GM21737 (cell line): ENCODE measurements around the gene KCNE1.

ENCODE experiments used
- ATAC-seq: cut with Tn5 transposase; IDR thresholded peaks from one replicate; pipeline ENCODE4 v1.9.1; 2021; ENCODE audit warnings: mild to moderate bottlenecking, moderate library complexity; ENCODE audit not compliant: unreplicated experiment

The KCNE1 gene

DNA sequence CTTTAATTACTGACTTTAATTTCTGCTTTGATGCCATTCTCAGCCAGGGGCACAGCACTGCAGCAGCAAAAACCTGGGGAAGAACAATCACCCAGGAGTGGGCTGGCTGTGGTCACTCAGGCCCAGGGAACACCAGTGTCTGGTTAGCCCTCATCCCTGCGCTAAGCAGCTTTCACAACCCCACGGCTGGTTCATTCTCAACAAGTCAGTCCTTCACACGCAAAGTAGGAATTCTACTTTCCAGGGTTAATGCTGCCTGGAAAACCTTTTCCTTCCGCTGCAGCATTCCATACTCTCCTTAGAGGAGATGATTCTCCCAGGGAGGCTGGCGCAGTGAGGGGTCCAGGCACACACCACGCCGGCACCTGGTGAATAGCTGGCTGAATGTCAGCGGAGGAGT, 24.3 kb upstream of the KCNE1 start:
- no peak for ATAC-seq

DNA sequence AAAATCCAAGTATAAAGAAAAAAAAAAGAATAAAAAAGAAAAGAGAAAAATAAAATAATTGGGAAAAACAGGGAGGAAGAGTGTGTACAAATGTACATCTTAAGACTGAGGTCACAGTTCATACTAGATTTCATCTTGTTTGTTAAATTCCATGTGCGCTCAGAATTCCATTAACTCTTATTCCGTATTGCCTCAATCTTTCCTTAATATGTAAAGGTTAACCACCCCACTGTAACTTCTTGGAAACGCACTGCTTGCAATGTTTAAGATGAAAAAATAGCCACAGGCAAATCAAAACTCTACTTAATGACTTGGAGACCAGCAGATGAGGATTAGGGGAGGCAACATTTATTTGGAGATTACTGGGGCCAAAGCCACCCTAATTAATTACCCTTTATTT, 23.9 kb upstream of the KCNE1 start:
- no peak for ATAC-seq

DNA sequence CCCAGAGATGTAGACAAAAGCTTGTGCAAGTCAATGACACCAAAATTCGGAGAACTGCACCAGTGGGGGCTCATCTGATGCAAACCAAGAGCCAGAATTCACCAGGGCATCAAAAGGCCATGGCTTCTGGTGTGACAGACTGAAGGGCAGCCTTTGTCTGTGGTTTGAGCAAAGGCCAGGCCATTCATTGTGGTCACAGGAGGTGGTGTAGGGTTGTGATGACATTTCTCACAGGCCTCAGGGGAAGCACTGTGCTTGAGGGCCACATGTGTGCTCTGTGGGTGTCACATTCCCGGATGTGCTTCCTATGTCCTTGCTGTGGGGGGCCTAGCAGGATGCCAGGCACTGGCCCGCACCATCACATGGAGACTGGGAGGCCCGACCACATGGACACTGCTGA, 22.5 kb upstream of the KCNE1 start:
- no peak for ATAC-seq

DNA sequence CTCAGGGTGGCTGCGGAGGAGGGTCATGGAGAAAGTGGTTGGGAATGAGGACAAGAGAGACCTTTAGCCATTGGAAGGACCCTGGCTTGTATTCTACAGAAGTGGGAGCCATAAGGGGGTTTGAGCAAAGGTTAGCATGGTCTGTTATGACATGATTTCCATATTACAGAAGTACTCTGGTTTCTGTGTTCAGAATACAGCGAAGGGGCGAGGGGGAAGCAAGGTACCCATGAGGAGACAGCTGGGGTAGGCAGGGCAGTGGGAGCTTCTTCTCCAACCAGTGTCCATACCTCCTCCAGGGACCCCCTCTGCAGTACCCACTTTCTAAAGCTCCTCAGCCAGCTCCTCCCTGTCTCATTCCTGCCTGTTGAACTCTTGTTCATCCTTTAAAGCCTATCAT, 21.9 kb upstream of the KCNE1 start:
- no peak for ATAC-seq

DNA sequence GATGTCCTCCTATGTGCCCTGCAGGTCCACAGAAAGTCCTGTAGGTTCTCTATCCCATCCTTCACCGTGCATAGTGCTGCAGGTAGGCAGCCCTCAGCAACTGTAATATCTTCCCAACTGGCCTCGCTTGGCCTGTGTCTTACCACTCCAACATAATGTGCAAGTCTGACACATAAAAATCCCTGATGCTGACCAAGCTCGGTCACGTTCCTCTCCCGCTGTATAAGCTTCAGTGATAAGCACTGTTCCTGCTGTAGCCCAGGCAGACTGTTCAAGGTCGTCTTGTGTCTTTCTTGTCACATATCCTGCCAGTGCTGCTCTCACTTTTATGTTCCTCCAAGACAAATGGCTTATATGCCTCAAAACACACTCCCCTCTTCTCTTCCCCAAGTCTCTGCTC, 19.4 kb upstream of the KCNE1 start:
- no peak for ATAC-seq

DNA sequence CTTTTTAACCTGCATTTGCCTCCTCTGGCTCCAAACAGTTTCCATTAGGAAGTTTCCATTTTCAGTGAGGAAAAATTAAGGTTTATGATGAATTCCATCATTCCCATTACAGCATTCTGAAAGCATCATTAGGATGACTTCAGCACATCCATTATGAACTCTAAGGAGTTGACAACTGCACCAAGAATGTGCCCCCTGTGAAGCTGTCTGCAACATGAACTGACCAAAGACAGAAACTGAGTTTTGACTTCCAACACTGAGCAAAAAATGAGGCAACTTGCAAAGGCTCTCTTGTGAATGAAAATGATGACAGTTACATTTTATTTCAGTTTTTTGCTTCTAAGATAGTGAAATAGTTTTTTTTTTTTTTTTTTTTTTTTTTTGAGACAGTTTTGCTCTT, 18.3 kb upstream of the KCNE1 start:
- no peak for ATAC-seq

DNA sequence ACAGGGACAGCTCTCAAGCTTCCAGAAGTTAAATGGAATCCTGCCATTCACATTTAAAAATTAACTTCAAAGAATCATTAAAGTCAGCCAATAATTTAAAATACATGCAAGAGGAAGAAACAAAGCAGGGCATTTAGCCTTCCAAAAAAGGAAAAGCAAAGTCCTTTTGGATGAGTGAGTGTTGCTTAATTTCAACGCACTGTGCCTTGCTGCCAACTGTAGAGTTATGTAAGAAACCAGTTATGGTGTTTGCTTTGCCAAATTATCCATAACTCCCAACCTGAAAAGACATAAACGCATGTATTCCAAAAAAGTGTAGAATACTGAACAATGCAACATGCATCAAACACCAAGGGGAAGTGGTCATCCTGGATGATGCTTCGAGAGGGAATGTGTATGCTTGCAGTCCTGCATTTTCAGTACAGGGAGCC, 16.1 kb upstream of the KCNE1 start:
- no peak for ATAC-seq

DNA sequence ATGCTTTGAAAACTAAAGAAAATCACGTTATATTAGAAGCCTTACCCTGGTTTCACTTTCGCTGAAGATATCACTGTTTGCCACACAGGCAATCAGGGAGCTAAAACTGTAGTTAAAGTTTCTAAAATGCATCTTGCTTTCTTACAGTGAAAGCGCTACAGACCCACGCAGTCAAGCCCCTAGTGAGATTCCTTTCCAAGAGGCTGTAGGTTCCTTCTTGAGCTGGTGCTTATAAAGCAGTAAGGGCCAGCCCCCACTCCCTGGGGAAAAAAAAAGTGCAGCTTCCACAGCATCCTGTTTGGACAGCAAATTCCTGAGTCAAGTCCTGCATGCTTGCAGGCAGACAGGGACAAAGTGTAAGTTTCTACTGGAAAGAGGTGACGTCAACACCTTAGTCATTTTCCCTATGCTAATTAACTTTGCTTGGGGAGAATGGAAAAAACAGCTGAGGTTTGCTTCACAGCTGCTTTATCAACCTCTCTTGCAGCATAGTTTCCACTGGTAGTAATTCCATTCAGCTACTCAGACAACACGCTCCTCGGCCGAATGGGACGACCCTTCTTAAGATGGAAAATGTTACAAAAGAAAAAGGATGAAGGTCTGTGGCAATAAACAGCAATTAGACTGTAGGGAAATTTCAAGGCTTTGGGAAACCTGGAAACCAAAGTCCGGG, 14.7 kb upstream of the KCNE1 start:
- ATAC-seq: no peak

DNA sequence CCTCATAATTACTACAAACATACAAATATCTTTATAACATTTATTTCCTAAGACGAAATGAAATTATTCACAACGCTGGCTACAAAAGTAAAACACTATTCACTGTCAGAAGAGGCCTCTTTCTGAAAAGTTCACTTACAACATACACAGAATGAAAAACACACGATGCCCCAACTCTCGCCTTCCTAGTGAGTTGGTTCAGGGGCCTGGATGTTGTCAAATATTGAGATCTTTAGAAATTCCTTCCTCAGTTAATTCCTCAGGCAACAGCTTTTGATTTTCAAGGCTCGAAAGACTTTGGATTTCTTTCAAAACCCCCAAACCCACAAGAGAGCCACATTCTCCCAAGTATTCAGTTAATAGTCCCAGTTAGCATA, 14.2 kb upstream of the KCNE1 start:
- no peak for ATAC-seq

DNA sequence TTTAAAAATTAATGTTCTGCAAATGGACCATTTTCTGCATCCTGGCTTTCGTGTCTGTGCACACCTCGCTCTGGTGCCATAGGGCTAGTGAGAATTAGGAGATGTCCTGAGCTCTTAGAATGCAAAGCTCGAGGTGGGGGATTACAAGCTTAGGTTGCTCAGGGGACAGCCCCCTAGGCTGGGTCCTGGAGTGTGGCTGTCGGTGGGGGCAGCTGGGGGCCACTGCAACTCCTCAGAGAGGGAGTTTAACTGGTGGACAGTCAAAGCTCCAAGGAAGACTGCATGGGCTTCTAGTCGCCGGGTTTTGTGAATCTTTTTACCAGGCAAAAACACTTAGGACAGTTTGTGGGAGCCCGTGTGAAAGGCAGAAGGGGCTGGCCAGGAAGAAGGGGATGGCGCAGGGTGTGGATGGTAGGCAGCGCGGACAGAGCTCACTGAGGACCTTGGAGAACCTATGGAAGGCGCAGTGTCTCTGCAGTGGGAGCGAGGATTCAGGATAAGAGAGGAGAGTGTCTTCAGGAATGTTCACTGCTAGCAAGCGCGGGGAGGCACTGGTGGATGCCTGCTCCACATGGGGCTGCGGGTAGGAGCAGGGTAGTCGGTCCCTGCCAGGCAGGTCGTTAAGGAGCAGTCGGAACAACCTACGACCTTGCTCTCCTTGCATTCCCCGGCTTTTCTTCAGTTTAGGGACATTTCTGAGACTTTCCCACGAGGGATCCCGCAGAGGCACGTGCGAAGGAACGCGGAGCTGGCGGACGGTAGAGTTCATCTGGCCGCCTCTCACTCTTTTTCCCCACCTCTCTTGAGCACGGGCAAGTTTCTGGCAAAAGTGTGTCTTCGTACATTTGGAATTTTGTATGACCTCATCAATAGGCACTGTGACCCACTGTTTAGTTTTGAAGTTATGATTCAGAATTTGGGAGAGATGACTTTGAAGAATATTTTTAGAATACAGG, 12.9 kb upstream of the KCNE1 start:
- no peak for ATAC-seq

DNA sequence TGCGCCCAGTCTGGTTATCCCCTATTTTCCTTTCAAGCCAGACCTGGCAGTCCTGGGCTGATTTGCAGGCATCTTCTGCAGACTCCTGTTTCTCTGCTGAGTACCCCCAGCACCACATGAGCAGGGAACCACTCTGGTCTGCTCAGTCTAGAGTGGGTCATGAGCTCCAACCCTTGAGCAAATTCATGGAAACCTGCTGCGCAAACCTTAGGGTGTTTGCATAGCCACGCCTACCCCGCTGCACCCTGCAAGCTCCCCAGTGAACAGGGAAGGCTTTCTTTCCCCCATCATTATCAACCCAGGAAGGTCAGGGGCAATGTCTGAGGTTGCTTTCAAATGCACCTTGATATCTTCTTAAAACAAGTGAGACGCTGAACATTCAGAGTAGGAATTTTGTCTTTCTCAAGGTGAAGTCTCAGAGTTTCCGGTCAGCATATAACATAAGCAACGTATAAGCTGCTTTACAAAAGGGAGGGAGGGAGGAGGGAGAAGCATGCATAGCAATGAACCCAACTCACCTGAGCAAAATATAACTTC, 11.1 kb upstream of the KCNE1 start:
- ATAC-seq: no peak

DNA sequence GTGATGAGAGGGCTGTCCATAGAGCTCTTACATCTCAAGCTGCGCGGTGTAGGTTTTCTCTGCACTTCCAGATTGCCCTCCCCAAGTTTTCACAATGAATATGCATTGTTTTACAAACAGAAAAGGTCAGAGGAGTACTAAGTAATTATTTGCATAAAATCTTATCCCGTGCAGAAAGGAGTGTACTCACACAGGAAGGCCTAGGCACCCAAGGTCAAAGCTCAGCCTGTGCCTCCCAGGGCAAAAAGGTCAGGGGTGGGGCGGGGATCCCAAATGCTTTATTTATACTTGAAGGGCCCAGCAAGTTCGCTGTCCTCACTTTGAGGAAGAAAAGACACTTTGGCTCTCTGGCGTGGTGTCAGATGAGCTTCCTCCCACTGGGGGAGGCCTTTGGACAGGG, 10.3 kb upstream of the KCNE1 start:
- ATAC-seq: no peak

DNA sequence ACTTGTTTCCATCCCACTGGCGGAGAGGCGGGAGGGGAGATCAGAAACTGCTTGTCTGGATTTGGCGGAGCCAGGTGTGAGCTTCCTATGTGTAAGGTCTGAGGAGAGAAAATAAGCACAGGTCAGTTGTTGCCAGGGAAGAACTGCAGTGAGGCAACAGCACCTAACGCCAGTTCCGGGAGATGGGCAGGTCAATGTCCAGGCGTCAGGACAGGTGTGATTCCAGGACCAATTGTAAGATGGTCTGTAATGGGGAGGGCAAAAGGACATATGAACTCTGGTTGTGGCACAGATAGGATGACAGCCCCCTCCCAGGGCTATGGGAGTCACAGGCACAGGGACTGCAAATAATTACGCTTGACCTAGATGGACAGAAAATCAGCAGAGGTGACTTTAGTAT, 9.6 kb upstream of the KCNE1 start:
- no peak for ATAC-seq

DNA sequence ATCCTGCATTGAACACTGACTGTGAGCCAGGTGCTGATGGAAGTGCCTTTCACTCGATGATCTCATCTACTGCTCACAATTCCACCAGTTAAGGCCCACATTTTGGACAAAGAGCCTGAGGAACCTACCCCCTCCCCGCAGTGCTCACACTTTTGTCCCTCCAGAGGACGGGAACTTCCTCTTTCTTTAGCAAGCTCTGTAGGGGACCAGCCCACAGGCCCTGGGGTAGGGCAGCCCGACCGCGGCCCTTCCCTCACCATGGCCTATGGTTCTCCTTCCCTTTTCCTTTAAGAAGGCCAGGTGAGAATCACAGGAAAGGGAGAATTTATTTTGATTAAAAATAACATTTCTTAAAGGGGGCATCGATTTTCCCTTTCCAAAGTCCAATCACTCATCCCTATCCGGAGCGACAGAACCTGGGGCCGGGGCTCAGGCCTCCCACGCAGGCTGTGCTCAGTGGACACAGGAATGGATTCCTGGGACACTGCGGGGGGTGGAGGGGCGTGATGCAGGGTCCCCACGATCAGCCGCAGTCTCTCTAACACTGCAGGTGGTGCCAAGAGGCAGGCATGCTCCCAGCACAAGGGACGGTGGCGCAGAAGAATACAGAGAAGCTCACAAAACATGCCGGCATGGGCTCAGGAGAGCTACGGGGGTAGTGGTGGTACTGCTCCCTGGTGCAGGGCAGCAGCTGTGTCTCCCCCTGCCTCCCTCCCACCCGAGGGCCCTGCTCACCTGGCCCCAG, 8.9 kb upstream of the KCNE1 start:
- ATAC-seq: no peak

DNA sequence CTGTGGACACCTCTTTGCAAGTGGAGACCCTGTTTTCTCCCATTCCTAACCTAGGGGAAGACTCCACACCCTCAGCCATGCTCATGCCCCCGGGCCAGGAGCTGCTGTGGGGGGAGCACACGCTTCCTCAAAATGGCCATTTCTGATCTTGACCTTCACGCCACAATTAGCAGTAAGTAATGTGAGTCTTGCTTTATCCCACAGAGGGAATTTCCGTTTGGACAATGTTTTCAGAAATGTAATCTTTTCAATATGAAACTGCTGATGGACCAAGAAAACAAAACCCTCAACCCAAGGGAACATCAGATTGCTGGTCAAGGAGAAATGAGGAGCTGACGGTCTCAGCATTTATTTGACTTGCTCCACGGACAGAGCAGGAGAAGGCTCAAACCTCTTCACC, 8.3 kb upstream of the KCNE1 start:
- ATAC-seq: no peak

DNA sequence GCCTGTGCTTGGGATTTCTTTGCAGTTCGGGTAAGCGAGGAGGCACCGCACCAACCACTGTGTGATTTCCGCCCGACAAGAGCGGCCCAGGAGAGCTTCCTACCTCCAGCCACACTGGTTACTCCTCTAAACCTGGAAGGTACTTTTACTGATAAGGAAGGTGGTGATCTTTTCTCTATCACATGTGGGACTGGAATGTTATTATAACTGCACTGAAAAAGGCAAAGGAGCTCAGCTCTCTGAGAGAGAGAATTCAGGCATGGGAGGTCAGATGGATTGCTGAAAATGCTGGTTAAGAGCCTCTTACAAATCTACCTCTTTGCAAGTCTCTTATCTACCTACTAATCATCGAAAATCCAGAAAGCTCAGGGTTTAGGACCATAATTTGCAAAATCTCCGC, 7.7 kb upstream of the KCNE1 start:
- no peak for ATAC-seq

DNA sequence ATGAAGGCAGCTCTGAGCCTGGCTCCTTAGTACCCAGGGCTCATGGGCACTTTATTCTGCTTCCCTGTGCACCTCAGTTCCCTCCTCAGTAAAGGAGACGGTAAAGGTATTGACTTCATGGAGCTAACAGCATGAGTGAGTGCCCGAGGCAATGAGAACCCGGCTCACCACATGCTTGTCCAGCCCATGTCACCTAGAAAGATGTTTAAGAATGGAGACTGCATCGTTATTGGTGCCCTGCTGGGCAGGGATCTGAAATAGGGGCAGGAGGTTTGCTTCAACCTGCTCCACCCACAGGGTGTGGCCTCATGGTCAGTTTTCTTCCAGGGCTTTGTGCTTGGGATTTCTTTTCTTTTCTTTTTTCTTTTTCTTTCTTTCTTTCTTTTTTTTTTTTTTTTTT, 7.0 kb upstream of the KCNE1 start:
- no peak for ATAC-seq

DNA sequence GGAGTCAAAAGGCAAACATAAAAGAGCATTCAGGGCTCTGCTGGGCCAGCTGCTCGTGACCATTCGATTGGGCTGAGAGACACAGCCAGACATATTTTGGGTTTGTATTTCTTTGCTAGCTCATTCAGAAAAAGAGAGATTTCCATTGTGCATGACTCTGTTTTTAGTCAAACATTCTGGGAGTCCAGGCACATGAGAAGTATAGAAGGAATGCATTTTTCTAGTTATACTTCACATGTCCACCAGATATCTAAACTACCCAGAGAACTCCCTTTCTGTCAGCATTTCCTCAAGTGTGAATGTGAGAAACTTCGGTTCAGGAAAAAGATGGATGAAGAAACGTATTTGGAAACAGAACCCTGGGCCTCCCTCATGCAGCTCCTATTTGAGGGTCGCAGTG, 6.3 kb upstream of the KCNE1 start:
- no peak for ATAC-seq

DNA sequence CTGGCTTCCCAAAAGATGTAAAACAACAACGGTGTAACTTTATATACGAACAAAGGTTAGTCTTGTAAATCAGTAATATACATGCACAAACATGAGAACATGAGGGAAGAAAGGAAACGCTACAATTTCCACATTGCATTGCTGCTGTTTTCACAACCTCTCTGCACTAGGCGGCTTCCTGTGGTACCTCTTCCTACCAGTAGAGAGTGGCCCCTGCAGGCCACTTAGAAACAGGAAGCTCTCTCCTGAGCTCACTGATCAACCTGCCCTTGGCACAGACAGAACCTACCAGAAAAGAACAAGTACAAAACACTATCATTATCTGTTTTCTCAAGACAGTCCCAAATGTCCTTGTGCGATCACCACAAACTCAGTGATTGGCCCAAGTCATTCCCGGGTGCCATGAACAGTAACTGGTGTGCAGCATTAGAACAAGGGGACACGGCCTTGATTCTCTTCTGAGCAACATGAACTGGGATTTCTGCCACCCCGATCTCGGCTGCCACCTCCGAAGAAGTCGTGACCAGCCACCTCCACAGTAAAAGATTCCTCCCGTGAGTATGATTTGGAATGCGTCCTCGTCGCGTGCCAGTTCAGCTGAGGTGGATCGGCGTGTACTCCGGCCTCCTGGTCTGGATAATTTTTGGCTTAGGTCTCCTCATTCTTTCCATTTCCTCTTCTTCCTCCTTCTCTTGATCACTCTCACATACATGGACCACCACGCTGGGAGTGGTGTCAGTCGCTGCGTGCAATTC, 5.7 kb upstream of the KCNE1 start:
- ATAC-seq: no peak

DNA sequence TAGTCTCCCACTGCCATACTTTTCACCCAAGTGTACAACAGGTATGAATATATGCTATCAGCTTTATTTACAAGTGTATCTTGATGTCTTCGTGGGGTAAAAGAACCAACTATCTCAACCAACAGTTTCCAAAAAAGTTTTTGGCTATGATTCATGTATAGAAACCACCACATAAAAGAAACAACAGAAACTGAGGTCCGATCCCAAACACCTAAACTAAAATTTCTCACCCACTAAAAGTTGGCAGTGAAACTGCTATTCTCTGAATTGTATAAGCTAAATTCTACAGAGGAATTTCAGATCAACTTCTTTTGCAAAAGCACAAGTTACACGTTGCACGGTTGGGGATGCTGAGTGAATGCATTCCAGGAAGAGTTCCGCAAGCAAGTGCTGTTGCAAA, 5.0 kb upstream of the KCNE1 start:
- no peak for ATAC-seq
